Measurements from ENCODE around the gene FER.

FER gene

GRCh38 chr5:109215040-109215439 lies 467.3 kb downstream of the FER start:
- Histone ChIP-seq H2BK15ac (replicated peaks; ENCODE audit: low read depth) (no peak overlapping the region), H3K4me3 (ENCODE audit: low read length) (no peak overlapping the region), H3K79me1 (ENCODE audit: low read length) (no peaks in the 10 kb centered on the region), H3K27ac (ENCODE audit: low read depth, low read length) (no peak overlapping the region), H3K4me1 (ENCODE audit: control insufficient read depth, low read depth, low read length) (no peaks in the 10 kb centered on the region), H3K4ac (ENCODE audit: low read depth, low read length) (no peak overlapping the region), H3K27me3 (ENCODE audit: insufficient read depth, low read length, poor library complexity) (no peaks in the 10 kb centered on the region), H3K79me2 (ENCODE audit: control insufficient read depth, insufficient read depth, low read length) (no peaks in the 10 kb centered on the region), H2AK5ac (ENCODE audit: low read length) (no peak overlapping the region), H2BK5ac (ENCODE audit: low read length) (no peak overlapping the region), H3K18ac (ENCODE audit: low read length) (no peak overlapping the region), H4K5ac (ENCODE audit: low read length) (no peak overlapping the region), H3K4me2 (ENCODE audit: low read length) (no peak overlapping the region), H3K23ac (ENCODE audit: low read length) (no peak overlapping the region), H4K8ac (ENCODE audit: low read depth, low read length) (no peak overlapping the region), H2BK120ac (ENCODE audit: low read depth, low read length) (no peak overlapping the region), H3K36me3 (ENCODE audit: control insufficient read depth, insufficient read depth, low read length) (no peaks in the 10 kb centered on the region), H3K9ac (ENCODE audit: low read length) (no peak overlapping the region), H3K56ac (ENCODE audit: low read length) (no peak overlapping the region)
- no peak for DNase-seq
- WGBS (ENCODE audit: extremely low coverage, insufficient coverage, low lambda C conversion rate) = no CpG with 5 or more reads among the region's 3 CpGs

- Histone ChIP-seq H4K5ac (ENCODE audit: low read length) (no peak overlapping the region), H3K18ac (ENCODE audit: low read length) (no peak overlapping the region), H3K27ac (ENCODE audit: low read depth, low read length) (no peak overlapping the region), H2BK15ac (replicated peaks; ENCODE audit: low read depth) (no peak overlapping the region), H3K79me2 (ENCODE audit: control insufficient read depth, insufficient read depth, low read length) (no peaks in the 10 kb centered on the region), H3K4me2 (ENCODE audit: low read length) (no peak overlapping the region), H3K36me3 (ENCODE audit: control insufficient read depth, insufficient read depth, low read length) (no peaks in the 10 kb centered on the region), H3K23ac (ENCODE audit: low read length) (no peak overlapping the region), H3K4me1 (ENCODE audit: control insufficient read depth, low read depth, low read length) (no peaks in the 10 kb centered on the region), H3K4me3 (ENCODE audit: low read length) (no peak overlapping the region), H3K56ac (ENCODE audit: low read length) (no peak overlapping the region), H4K8ac (ENCODE audit: low read depth, low read length) (no peak overlapping the region), H3K9ac (ENCODE audit: low read length) (no peak overlapping the region), H3K79me1 (ENCODE audit: low read length) (no peaks in the 10 kb centered on the region), H3K27me3 (ENCODE audit: insufficient read depth, low read length, poor library complexity) (no peaks in the 10 kb centered on the region), H2BK5ac (ENCODE audit: low read length) (no peak overlapping the region), H3K4ac (ENCODE audit: low read depth, low read length) (no peak overlapping the region), H2AK5ac (ENCODE audit: low read length) (no peak overlapping the region), H2BK120ac (ENCODE audit: low read depth, low read length) (no peak overlapping the region)
- DNase-seq = no peak
- WGBS (ENCODE audit: extremely low coverage, insufficient coverage, low lambda C conversion rate) = no CpG with 5 or more reads among the region's 4 CpGs
Observed at GRCh38 chr5:109218818-109219217, 471.1 kb downstream of the FER start.

GRCh38 chr5:109223531-109223930 lies 475.8 kb downstream of the FER start:
- H4K5ac ChIP-seq (ENCODE audit: low read length) = no peak overlapping the region
- H3K9ac ChIP-seq (ENCODE audit: low read length) = no peak overlapping the region
- no peaks in the 10 kb centered on the region for H3K36me3 ChIP-seq (ENCODE audit: control insufficient read depth, insufficient read depth, low read length)
- H2BK5ac ChIP-seq (ENCODE audit: low read length) = no peak overlapping the region
- H3K27me3 ChIP-seq (ENCODE audit: insufficient read depth, low read length, poor library complexity) = no peaks in the 10 kb centered on the region
- H3K4me1 ChIP-seq (ENCODE audit: control insufficient read depth, low read depth, low read length) = no peaks in the 10 kb centered on the region
- H3K4me3 ChIP-seq (ENCODE audit: low read length) = no peak overlapping the region
- H3K56ac ChIP-seq (ENCODE audit: low read length) = no peak overlapping the region
- no peak overlapping the region for H2BK120ac ChIP-seq (ENCODE audit: low read depth, low read length)
- H3K79me2 ChIP-seq (ENCODE audit: control insufficient read depth, insufficient read depth, low read length) = no peaks in the 10 kb centered on the region
- H3K4me2 ChIP-seq (ENCODE audit: low read length) = no peak overlapping the region
- H2BK15ac ChIP-seq (replicated peaks; ENCODE audit: low read depth) = no peak overlapping the region
- H3K18ac ChIP-seq (ENCODE audit: low read length) = no peak overlapping the region
- no peak overlapping the region for H3K27ac ChIP-seq (ENCODE audit: low read depth, low read length)
- no CpG with 5 or more reads among the region's 9 CpGs for WGBS (ENCODE audit: extremely low coverage, insufficient coverage, low lambda C conversion rate)
- H2AK5ac ChIP-seq (ENCODE audit: low read length) = no peak overlapping the region
- H4K8ac ChIP-seq (ENCODE audit: low read depth, low read length) = no peak overlapping the region
- no peaks in the 10 kb centered on the region for H3K79me1 ChIP-seq (ENCODE audit: low read length)
- no peak overlapping the region for H3K23ac ChIP-seq (ENCODE audit: low read length)
- DNase-seq = peak; percentile 40
- no peak overlapping the region for H3K4ac ChIP-seq (ENCODE audit: low read depth, low read length)

GRCh38 chr5:109224276-109224882 lies 476.7 kb downstream of the FER start:
- Histone ChIP-seq H3K4me1 (ENCODE audit: control insufficient read depth, low read depth, low read length) (no peaks in the 10 kb centered on the region), H2BK15ac (replicated peaks; ENCODE audit: low read depth) (no peak overlapping the region), H2BK120ac (ENCODE audit: low read depth, low read length) (no peak overlapping the region), H3K79me2 (ENCODE audit: control insufficient read depth, insufficient read depth, low read length) (no peaks in the 10 kb centered on the region), H3K23ac (ENCODE audit: low read length) (no peak overlapping the region), H4K5ac (ENCODE audit: low read length) (no peak overlapping the region), H2BK5ac (ENCODE audit: low read length) (no peak overlapping the region), H3K4me2 (ENCODE audit: low read length) (no peak overlapping the region), H2AK5ac (ENCODE audit: low read length) (no peak overlapping the region), H3K27ac (ENCODE audit: low read depth, low read length) (no peak overlapping the region), H3K79me1 (ENCODE audit: low read length) (no peaks in the 10 kb centered on the region), H4K8ac (ENCODE audit: low read depth, low read length) (no peak overlapping the region), H3K27me3 (ENCODE audit: insufficient read depth, low read length, poor library complexity) (no peaks in the 10 kb centered on the region), H3K56ac (ENCODE audit: low read length) (no peak overlapping the region), H3K18ac (ENCODE audit: low read length) (no peak overlapping the region), H3K4me3 (ENCODE audit: low read length) (no peak overlapping the region), H3K4ac (ENCODE audit: low read depth, low read length) (no peak overlapping the region), H3K9ac (ENCODE audit: low read length) (no peak overlapping the region), H3K36me3 (ENCODE audit: control insufficient read depth, insufficient read depth, low read length) (no peaks in the 10 kb centered on the region)
- WGBS (ENCODE audit: extremely low coverage, insufficient coverage, low lambda C conversion rate) = no CpG with 5 or more reads among the region's 4 CpGs
- DNase-seq = peak; percentile 15

GRCh38 chr5:109225716-109226625 lies 478.3 kb downstream of the FER start:
- no peak overlapping the region for H3K56ac ChIP-seq (ENCODE audit: low read length)
- H3K79me2 ChIP-seq (ENCODE audit: control insufficient read depth, insufficient read depth, low read length) = no peaks in the 10 kb centered on the region
- H3K4me1 ChIP-seq (ENCODE audit: control insufficient read depth, low read depth, low read length) = no peaks in the 10 kb centered on the region
- no peak overlapping the region for H3K18ac ChIP-seq (ENCODE audit: low read length)
- no peak overlapping the region for H4K5ac ChIP-seq (ENCODE audit: low read length)
- H2AK5ac ChIP-seq (ENCODE audit: low read length) = no peak overlapping the region
- H2BK15ac ChIP-seq (replicated peaks; ENCODE audit: low read depth) = no peak overlapping the region
- no peak overlapping the region for H3K4me3 ChIP-seq (ENCODE audit: low read length)
- H3K27me3 ChIP-seq (ENCODE audit: insufficient read depth, low read length, poor library complexity) = no peaks in the 10 kb centered on the region
- no peaks in the 10 kb centered on the region for H3K79me1 ChIP-seq (ENCODE audit: low read length)
- no CpG with 5 or more reads among the region's 11 CpGs for WGBS (ENCODE audit: extremely low coverage, insufficient coverage, low lambda C conversion rate)
- no peak overlapping the region for H4K8ac ChIP-seq (ENCODE audit: low read depth, low read length)
- no peak overlapping the region for H3K27ac ChIP-seq (ENCODE audit: low read depth, low read length)
- H2BK5ac ChIP-seq (ENCODE audit: low read length) = no peak overlapping the region
- H3K4ac ChIP-seq (ENCODE audit: low read depth, low read length) = no peak overlapping the region
- H2BK120ac ChIP-seq (ENCODE audit: low read depth, low read length) = no peak overlapping the region
- no peaks in the 10 kb centered on the region for H3K36me3 ChIP-seq (ENCODE audit: control insufficient read depth, insufficient read depth, low read length)
- H3K23ac ChIP-seq (ENCODE audit: low read length) = no peak overlapping the region
- no peak overlapping the region for H3K4me2 ChIP-seq (ENCODE audit: low read length)
- no peak for DNase-seq
- no peak overlapping the region for H3K9ac ChIP-seq (ENCODE audit: low read length)

Measured in mesendoderm (in vitro differentiated cells).